HG02885 (cell line): ENCODE data around the gene PSMF1.
"Not testable (repeated sequence)": the region's sequence is repeated elsewhere in the genome, so short reads cannot be mapped to it uniquely, and the experiment has no call there.

Experiments
- ATAC-seq: cut with Tn5 transposase; IDR thresholded peaks from one replicate; pipeline ENCODE4 v1.9.1; 2021; ENCODE audit warnings: mild to moderate bottlenecking; ENCODE audit not compliant: unreplicated experiment, poor library complexity

PSMF1 gene

DNA sequence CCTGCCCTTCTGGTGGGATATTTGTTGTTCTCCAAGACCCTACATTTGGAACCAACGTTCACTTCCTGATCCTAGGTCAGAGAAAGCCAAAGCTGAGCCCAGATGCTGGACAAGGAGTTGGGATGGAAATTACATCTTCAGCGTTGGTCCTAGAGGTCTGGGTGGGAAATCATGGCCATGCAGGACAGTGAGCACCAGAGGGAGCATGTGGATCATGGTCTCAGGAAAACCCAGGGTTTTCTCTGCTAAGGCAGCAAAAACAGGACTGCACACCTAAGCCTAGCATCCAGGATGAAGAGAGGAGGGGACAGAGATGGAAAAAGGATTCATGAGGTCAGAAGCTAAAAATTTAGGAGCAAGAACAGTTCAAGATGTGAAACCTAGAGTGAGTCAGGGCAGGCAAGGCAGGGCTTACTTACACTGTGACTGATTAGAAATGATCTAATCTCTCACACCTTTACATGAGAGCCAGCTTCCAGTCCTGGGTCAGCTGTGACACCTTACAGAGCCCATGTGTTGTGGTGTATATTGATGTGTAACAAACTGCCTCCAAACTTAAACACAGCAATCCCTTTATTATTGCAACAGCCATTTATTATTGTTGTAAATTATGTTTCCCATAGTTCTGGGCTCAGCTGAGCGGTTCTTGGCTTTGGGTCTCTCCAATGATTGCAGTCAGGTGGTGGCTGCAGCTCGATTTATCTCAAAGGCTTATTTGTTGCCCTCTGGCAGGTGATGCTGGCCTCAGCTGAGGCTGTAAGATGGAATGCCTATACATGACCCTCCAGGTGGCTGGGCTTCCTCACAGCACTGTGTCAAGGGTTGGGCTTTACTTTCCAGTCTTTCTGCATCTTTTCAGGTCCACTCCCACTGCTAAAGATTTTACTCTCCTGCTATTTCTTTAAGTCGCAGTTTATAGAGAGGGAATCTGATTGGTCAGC, 91.3 kb downstream of the PSMF1 start:
- no peak for ATAC-seq

DNA sequence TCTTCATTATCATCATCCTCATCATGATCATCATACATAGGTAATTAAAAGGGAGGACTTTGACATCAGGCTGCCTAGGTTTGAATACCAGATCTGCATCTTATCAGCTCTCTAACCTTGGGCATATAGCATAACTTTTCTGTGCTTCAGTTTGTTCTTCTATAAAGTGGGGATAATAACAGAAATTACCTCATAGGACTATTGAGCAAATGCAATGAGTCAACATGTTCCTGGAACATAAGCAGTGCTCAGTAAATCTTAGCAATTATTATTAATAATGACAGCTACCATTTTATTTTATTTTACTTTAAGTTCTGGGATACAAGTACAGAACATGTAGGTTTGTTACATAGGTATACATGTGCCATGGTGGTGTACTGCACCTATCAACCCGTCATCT, 92.1 kb downstream of the PSMF1 start:
- ATAC-seq = no peak

DNA sequence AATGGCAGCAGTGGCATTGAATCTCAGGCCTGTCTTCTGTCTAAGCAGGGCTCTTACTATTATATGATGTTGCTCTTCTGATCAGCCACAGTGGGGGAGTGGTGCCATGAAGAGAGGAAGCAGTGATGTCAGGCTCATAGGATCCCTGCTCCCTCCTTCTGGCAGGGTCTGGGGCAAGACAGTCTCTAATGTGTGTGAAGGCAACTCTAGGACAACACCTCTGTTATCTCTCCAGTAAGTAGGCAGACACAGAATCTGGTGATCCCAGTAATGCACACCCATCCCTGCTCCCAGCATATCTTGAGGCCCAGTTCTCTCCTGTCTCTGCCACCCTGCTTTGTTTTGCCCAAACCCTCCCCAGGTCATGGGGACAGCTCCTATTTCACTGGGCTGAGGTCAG, 93.6 kb downstream of the PSMF1 start:
- no peak for ATAC-seq

DNA sequence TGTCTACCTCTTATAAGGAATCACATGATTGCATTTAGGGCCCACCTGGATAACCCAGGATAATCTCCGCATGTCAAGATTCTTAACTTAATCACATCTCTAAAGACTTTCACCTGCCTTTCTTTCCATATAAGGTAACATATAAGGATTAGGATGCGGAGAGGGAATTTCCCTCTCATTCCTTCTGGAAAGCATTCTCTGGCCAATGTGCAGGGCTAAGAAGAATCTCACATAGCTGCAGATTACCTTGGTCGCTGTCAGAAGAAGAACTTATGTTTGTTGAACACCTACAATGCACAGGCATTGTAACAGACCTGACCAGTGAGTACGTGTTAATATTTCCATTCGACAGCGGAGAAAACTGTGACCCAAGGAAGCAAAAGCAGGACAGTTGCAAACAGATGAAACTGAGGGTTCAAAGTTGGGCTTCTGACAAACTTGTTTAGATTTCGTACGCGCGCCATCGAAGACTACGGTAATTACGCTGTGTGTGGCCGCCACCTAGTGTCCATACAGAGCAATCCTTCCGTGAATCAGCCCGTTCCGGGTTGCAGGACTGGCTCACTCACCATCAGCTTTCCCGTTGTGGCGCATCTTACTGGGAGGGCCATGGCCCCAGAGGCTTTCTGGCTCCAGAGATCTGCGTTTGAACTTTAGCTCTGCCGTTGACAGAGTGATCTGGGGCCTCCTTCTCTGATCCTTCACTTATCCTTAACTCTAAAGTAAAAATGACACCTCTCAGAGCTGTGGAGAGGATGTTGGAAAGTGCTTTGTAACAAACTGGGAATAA, 94.4 kb downstream of the PSMF1 start:
- ATAC-seq = peak; percentile 79

DNA sequence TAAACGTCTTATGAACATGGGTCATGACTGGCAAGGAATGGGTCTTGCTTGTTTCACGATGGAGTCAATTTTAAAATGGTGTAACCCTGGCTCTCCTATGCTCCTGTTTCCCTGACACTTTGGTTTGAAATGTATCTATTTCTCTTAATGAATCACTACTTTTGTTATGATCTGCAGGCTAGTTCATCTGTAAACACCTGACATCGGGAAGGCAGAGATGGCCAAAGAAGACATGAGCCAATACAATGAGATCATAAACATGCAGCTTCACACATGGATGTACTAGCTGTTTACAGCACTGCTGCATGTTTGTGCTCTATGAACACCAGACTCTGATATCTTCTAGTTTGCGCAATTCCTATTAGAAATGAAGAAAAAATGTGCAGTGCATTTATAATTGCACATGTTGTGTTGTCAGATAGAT, 96.4 kb downstream of the PSMF1 start:
- ATAC-seq = no peak

DNA sequence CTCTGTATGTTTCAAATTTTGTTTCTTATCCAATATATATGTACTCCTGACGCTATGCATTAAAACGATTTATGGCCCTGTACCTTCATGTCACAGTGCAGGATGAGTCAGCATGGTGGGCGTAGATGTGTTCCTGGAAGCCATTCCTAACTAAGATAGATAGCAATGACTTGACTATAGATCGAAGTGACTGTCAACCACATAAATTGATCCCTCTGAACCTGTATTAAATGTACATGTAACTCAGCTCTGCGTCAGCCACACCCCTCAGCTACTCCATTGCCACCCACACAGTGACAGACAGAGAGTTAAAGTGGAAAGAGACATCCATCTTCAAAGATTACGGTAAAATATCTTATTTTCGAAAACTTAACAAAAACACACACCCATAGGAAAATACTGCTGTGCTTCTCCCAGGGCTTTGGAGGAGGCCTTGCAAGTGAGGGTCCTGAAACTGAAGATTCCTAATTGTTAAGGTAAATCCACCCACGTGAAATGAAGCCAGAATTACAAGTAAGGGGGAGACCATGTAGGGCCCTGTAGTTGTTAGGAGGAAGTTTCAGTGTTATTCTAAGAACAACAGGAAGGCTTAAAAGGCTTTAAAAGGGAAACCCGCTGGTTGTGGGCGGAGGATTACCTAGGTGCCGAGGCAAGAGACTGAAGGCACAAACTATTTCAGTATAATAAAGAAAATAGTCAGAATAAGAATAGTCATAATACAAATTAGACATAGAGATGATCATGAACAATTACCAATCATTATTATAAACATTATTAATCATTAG, 97.2 kb downstream of the PSMF1 start:
- ATAC-seq = no peak

DNA sequence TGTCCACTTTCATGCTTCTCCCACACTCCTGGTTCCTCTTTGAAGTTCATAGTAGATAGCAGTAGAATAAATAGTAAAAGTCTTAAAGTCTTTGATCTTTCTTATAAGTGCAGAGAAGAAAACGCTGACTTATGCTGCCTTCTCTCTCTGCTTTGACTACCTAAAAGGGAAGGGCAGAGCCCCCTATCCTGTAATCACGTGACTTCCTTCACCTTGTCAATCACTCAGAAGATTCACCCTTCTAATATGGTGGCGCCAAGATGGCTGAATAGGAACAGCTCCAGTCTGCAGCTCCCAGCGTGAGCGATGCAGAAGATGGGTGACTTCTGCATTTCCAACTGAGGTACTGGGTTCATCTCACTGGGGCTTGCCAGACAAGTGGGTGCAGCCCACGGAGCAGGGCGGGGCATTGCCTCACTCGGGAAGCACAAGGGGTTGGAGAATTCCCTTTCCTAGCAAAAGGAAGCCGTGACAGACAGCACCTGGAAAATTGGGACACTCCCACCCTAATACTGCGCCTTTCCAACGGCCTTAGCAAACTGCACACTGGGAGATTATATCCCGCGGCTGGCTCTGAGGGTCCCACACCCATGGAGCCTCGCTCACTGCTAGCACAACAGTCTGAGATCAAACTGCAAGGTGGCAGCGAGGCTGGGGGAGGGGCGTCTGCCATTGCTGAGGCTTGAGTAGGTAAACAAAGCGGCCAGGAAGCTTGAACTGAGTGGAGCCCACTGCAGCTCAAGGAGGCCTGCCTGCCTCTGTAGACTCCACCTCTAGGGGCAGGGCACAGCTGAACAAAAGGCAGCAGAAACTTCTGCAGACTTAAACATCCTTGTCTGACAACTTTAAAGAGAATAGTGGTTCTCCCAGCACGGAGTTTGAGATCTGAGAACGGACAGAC, 98.4 kb downstream of the PSMF1 start:
- not testable (repeated sequence) for ATAC-seq
